Measurements from ENCODE around the gene DYNC1LI1. TPM values are rescaled to one million over a fixed set of nuclear protein-coding genes. Genes with fewer than 3 reads are reported as not detected.

Gene DYNC1LI1
- total and polyA plus RNA-seq, 2 of the 4 experiments (the other 2 are of a cell fraction) = 25.2 to 30.8 TPM

GRCh38 chr3:32484436-32484835, 86.2 kb downstream of the DYNC1LI1 start:
- Histone ChIP-seq H3K4me2 (ENCODE audit: low read depth, low read length) (no peak overlapping the region), H2BK20ac (ENCODE audit: low read depth, low read length) (no peak overlapping the region), H3K79me1 (ENCODE audit: low read depth in 1 of 2, low read length in 2 of 2) (peaks cover 12 to 21% of the 10 kb centered on the region in 2 experiments), H3K4me3 (ENCODE audit: insufficient read depth, low read depth, low read length) (no peak overlapping the region), H3K9me1 (ENCODE audit: insufficient read depth, low read length) (no peaks in the 10 kb centered on the region), H4K8ac (ENCODE audit: low read depth in 2 of 2, low read length in 2 of 2) (no peak overlapping the region), H3K9ac (ENCODE audit: low read depth, low read length) (no peak overlapping the region), H3K56ac (ENCODE audit: extremely low read depth, insufficient read depth, low read length) (no peak overlapping the region), H3K4ac (ENCODE audit: low read depth, low read length) (no peak overlapping the region), H4K5ac (ENCODE audit: low read depth, low read length) (no peak overlapping the region), H3K9me3 (ENCODE audit: control insufficient read depth, insufficient read depth, low read length) (no peaks in the 10 kb centered on the region), H2AK9ac (replicated peaks; ENCODE audit: low read depth, low read length, poor library complexity) (no peak overlapping the region), H3K4me1 (ENCODE audit: control insufficient read depth, insufficient read depth, low read length) (no peaks in the 10 kb centered on the region), H4K20me1 (ENCODE audit: insufficient read depth, low read length) (no peaks in the 10 kb centered on the region), H2BK15ac (ENCODE audit: low read depth, low read length) (no peak overlapping the region), H2AK5ac (ENCODE audit: low read depth, low read length) (no peak overlapping the region), H3K23ac (ENCODE audit: low read depth, low read length) (no peak overlapping the region), H3K14ac (replicated peaks; ENCODE audit: low read depth, low read length) (no peak overlapping the region), H2AFZ (replicated peaks; ENCODE audit: low read length, poor library complexity) (no peak overlapping the region), H3K18ac (ENCODE audit: low read depth, low read length) (no peak overlapping the region), H4K91ac (ENCODE audit: insufficient read depth, low read depth, low read length) (no peak overlapping the region), H3K27me3 (ENCODE audit: control insufficient read depth, insufficient read depth, low read length) (no peaks in the 10 kb centered on the region), H3K36me3 (ENCODE audit: control insufficient read depth, insufficient read depth, low read length) (peaks cover 12% of the 10 kb centered on the region), H2BK5ac (ENCODE audit: low read depth, low read length, poor library complexity, severe bottlenecking) (no peak overlapping the region), H2BK120ac (ENCODE audit: low read depth, low read length) (no peak overlapping the region), H3K27ac (ENCODE audit: insufficient read depth, low read length) (no peak overlapping the region)
- WGBS, 2 experiments (ENCODE audit: extremely low coverage in 2 of 2, insufficient read length in 1 of 2) = no CpG with 5 or more reads among the region's 6 CpGs
- DNase-seq (no peak), ATAC-seq (ENCODE audit: low read depth) (no peak)
- ChIA-PET POLR2A (ENCODE audit: unreplicated experiment) (interaction anchor here (0.7 kb wide), 1 partner anchor 12 kb away, joined by 6 read pairs; no protein-coding TSS in a partner anchor), CTCF (interaction anchor here (1.5 kb wide), 1 partner anchor 15 kb away, joined by 4 read pairs; no protein-coding TSS in a partner anchor)
- dilution Hi-C loops (cut with HindIII; ENCODE audit: low sequenced_read_pairs, unreplicated experiment) (no loop called here), intact Hi-C loops (cut with micrococcal nuclease) (no loop called here), in situ Hi-C loops (cut with MboI; ENCODE audit: low sequenced_read_pairs) (no loop called here)
- BruUV-seq (replicated peaks) = no TSS peak
- TF ChIP-seq CEBPB (IDR thresholded peaks at IDR 0.05; ENCODE audit: low read depth, low read length) (no peak), RAD21 (IDR thresholded peaks at IDR 0.05; ENCODE audit: low read length) (no peak), BHLHE40 (IDR thresholded peaks at IDR 0.05; ENCODE audit: low read depth, low read length) (no peak), MAZ (IDR thresholded peaks at IDR 0.05; ENCODE audit: borderline replicate concordance, low read depth, low read length) (no peak)

Data from IMR-90 (cell line).